GM18520 (cell line): Measurements from ENCODE around the gene TUBGCP2.

Experiments used
- ATAC-seq: cut with Tn5 transposase; IDR thresholded peaks from one replicate; pipeline ENCODE4 v1.9.1; 2021; ENCODE audit not compliant: unreplicated experiment

Gene TUBGCP2

DNA sequence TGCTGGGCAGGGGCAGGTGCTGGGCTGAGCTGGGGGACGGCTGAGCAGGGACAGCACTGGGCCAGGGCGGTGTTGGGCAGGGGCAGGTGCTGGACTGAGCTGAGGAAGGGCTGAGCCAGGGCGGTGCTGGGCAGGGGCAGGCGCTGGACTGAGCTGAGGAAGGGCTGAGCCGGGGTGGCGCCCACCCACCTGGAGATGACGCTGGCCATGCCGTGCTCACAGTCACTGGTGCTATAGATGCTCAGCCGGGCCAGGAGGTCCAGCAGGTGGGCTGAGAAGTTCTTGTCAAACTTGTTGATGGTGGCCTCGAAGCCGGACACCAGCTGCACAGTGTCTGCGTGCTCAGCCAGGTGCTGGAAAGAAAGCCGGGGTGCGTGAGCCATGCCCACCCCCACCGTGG, 27.6 kb downstream of the TUBGCP2 start:
- ATAC-seq = no peak

- no peak for ATAC-seq
Measured at GRCh38 chr10:133280391-133281059, 28.1 kb downstream of the TUBGCP2 start.

GRCh38 chr10:133279326-133280226, 29.1 kb downstream of the TUBGCP2 start:
- ATAC-seq = no peak

- peak; percentile 28 for ATAC-seq
Measured at GRCh38 chr10:133278577-133279265, 30.0 kb downstream of the TUBGCP2 start.

- no peak for ATAC-seq
Measured at GRCh38 chr10:133277993-133278576, 30.6 kb downstream of the TUBGCP2 start.

DNA sequence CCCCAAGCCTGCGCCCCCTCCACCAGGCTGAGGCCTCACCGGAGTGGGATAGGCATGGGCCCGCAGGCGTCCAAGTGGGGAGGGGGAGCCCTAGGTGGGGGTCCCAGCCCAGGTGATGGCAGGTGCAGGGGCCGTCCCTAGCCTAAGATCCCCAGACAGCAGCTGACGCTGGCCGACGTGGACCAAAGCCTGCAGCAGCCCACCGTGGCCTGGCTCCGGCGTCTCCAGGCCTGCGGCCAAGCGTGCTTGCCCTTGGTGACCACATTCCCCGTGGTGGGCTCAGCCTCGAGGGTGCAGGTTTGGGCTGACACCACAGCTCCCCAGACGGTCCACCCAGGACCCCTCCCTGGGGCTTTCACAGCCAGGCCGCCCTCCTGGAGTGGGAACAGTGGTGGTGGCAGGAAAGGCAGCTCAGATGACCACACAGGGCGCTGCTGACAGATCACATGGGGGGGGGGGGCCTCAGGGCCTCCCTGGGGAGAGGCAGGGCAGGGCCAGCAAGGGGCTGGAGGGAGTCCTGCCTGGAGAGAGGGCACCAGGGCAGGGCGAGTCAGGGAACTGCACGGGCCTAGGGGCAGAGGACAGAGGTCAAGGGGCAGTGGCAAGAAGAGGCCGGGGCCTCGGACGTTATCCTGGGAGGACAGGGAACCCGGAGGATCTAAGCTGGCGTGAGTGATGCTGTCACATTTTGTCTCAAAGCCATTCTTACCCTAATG, 31.2 kb downstream of the TUBGCP2 start:
- no peak for ATAC-seq

- ATAC-seq = peak; percentile 32
Measured at GRCh38 chr10:133276435-133277201, 32.1 kb downstream of the TUBGCP2 start, which contains the start of gene ADAM8. Gene ADAM8, minus strand, starts transcription at chr10:133276868. Its CDS starts 51 bp downstream, at chr10:133276817.

DNA sequence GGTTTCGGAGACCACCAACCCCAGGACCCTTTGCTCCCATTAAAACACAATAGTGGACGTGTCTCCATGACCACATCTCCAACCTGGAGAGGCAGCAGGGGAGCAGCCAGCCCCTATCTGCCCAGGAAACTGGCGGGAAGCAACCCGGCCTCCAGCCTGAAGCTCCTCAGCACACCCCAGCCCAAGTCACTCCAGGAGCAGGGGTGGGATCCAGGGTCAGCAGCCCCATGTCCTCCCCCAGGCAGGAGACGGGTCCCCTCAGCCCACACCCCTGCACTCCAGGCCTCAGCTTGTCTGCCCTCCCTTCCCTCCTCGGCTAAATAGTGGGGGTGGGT, 32.6 kb downstream of the TUBGCP2 start:
- no peak for ATAC-seq

DNA sequence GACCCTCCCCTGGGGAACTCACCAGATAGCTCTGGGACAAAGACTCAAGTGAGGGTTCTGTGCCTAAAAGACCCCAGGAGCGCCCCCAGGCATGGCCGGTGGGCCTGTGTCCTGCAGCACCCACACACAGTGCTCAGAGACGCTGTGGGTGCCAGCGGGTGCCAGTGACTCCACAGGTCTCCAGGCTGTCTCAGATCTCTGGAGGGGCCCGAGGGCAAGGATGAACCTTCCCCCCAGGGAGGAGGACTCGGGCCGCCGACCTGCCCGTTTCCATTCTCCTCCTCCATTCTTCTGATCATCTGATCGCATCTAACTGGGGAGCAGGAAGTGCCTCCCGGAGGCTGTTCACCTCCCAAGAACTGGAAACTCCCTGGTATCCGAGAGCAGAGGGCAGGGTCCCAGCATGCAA, 33.0 kb downstream of the TUBGCP2 start:
- no peak for ATAC-seq

DNA sequence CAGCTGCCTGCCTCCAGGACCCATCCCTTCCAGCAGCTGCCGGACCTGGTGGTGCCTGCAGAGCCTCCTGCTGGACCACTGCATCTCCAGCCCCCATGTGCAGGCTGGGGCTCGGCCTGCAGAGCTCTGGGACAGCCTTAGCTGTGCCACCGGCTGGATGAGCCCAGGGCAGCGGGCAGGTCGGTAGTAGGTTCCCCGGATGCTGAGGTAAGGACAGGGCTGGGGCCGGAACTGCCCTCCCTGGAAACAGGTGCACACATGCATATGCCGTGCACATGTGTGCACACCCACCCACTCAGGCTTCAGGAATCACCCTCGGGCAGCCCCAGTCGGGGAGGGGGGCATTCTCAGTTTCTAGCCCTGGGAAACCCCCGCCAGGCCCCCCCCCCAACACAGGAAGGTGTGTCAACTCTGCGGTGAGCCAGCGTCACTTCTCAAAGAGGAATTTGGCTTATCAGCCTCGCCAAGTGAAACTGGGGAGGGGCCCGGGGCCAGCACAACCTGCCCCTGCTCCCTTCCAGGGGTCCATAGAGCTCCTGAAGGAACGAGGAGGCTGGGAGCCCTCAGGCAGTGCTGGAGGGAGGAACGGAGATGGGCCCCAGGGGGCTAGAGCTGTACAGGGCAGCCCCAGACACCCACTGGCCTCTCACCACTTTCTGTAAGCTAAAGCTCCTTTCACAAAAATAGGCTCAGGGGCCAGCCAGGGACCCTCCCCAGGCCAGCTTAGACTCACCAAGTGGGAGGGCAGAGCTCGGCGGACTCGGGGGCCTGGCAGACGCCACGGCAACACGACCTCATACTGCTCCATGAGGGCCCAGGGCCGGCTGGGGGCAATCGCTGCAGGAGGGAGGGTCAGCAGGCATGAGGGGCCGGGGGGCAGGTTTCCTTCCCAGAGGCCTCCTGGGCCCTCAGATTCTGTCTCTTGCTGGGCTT, 33.7 kb downstream of the TUBGCP2 start:
- ATAC-seq = peak; percentile 34

GRCh38 chr10:133273534-133274143, 35.0 kb downstream of the TUBGCP2 start:
- ATAC-seq = no peak

- no peak for ATAC-seq
Measured at GRCh38 chr10:133272964-133273420, 35.7 kb downstream of the TUBGCP2 start.

GRCh38 chr10:133272301-133272963, 36.2 kb downstream of the TUBGCP2 start:
- ATAC-seq = no peak

DNA sequence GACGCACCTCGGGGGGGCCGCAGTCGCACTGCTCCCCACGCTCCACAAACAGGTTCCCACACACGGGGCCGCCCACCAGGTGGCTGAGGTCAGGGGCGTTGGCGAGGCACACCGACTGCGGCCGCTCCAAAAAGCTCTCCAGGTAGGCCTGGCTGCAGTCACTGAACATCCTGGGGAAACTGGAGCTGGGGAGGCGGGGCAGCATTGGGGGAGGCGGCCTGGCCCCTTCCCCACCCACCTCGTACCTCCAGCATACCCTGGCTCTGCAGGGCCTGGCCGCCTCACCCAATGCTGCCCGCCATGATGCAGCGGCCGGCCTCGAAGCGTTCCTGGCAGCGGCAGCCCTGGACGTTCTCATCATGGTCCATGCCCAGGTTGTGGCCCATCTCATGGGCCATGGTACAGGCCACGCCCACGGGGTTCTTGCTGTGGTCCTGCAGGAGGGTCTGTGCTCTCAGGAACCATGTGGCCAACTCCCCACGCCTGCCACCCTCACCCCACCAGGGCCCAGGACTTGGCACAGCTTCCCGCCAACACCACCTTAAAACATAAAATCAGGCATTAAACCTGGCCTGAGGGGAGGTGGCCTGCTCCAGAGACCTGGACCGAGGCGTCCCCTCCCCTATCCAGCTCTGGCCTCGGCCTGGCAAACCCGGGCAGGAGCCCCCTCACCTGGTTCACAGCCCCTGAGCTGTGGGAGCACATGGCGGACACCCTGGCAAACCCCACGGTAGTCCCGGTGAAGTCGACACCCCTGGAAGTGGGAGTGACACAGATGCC, 37.0 kb downstream of the TUBGCP2 start:
- no peak for ATAC-seq

- no peak for ATAC-seq
Measured at GRCh38 chr10:133270773-133271297, 37.8 kb downstream of the TUBGCP2 start.

- ATAC-seq = no peak
Measured at GRCh38 chr10:133270204-133270603, 38.5 kb downstream of the TUBGCP2 start.

DNA sequence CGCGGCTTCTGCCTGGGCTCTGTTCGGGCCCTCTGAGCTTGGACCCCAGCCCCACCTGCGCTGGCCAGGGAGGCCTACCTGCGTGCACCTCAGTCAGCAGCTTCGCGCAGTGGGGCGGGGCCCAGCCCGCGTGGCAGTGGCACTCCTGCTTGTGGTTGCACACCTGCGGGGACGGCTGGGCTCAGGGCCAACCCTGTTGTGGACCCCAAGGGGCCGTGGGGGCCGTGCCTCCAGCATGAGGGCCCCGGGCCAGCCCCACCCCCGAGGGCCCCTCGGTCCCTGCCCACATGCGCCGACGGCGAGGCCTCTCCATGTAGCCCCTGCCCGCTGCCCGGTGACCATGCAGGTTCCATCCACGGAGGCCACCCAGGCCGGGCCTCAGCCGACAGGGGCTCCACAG, 39.3 kb downstream of the TUBGCP2 start:
- no peak for ATAC-seq
